HCT116 (cell line): Measurements from ENCODE around the gene ZNF792. TPM values are rescaled to one million over a fixed set of nuclear protein-coding genes. Genes with fewer than 3 reads are reported as not detected.

Experiments
- ATAC-seq: fragments of 200-7000 bp; cut with Tn5 transposase; 2 replicates; pipeline ENCODE4 v1.9.1; 2020; ENCODE audit warnings: mild to moderate bottlenecking, moderate library complexity
- BruUV-seq: library from RNA; stranded (reverse); fragments of 400-500 nt; replicated peaks from 2 replicates; lab custom pipeline; 2021; lab: Mats Ljungman, UMichigan
- CTCF ChIA-PET: fragments of 300-600 bp; sonication (Branson Sonifier 250); formaldehyde crosslinking; loops from one replicate; lab custom pipeline; 2021; ENCODE audit warnings: antibody characterized with exemption; lab: Charles Lee
- POLR2A ChIA-PET: fragments of 300-600, 350-600 bp; sonication (Branson Sonifier 250); formaldehyde crosslinking; loops from one replicate; lab custom pipeline; 2021; ENCODE audit warnings: antibody characterized with exemption; lab: Charles Lee
- RAD21 ChIA-PET, 2 experiments: fragments of 300-600 bp; sonication (Branson Sonifier 250); formaldehyde crosslinking; loops; one replicate each; lab custom pipeline; 2023; ENCODE audit warnings: low total read pairs in 2 of 2; ENCODE audit not compliant: uncharacterized antibody in 2 of 2, unreplicated experiment in 2 of 2, low non-redundant PET in 1 of 2; lab: Charles Lee
- DNase-seq: peaks from one replicate; pipeline ENCODE4 v3.0.0-alpha.2; 2010; ENCODE audit warnings: low read depth, low spot score
- H2AFZ ChIP-seq: fragments of 200-600 bp; shearing (Covaris generic), sonication (generic); 2 replicates; pipeline ENCODE4 v1.6.1; 2017; ENCODE audit warnings: low read depth, mixed run types, mixed read lengths, antibody characterized with exemption, low read length; ENCODE audit not compliant: poor library complexity, severe bottlenecking
- H3K27ac ChIP-seq: 2 replicates; pipeline ENCODE4 v1.5.1; 2012; ENCODE audit warnings: low read depth, low read length
- H3K27me3 ChIP-seq: fragments of 200-600 bp; sonication (generic); 2 replicates; pipeline ENCODE4 v1.6.1; 2016; ENCODE audit warnings: mixed run types, low read length, mixed read lengths; ENCODE audit not compliant: insufficient read depth
- H3K36me3 ChIP-seq, 2 experiments: fragments of 200-500 bp in 1 of 2; fragments of 200-600 bp in 1 of 2; sonication (Bioruptor generic) in 1 of 2; sonication (generic) in 1 of 2; 2 replicates each; pipeline versions ENCODE4 v1.5.1 to v1.6.1; 2014 to 2016; ENCODE audit warnings: low read length in 2 of 2, inconsistent platforms in 1 of 2, mixed read lengths in 1 of 2, mixed run types in 1 of 2; ENCODE audit not compliant: insufficient read depth in 2 of 2, control insufficient read depth in 1 of 2
- H3K4me1 ChIP-seq, 2 experiments: fragments of 200-600 bp in 1 of 2; sonication (generic) in 1 of 2; 2 replicates each; pipeline versions ENCODE4 v1.5.1 to v1.6.1; 2012 to 2017; ENCODE audit warnings: low read length in 2 of 2, inconsistent platforms in 1 of 2, mild to moderate bottlenecking in 1 of 2, mixed read lengths in 1 of 2, mixed run types in 1 of 2, moderate library complexity in 1 of 2; ENCODE audit not compliant: insufficient read depth in 2 of 2, control insufficient read depth in 1 of 2
- H3K4me2 ChIP-seq: fragments of 200-600 bp; sonication (generic); 2 replicates; pipeline ENCODE4 v1.6.1; 2017; ENCODE audit warnings: mixed run types, low read length, mixed read lengths
- H3K4me3 ChIP-seq, 2 experiments: fragments of 200-600 bp in 1 of 2; sonication (generic) in 1 of 2; replicated peaks in 1 of 2; 2 replicates each; pipeline ENCODE4 v1.5.1; 2011 to 2016; ENCODE audit warnings: low read length in 2 of 2, control low read depth in 1 of 2, low read depth in 1 of 2, mild to moderate bottlenecking in 1 of 2, mixed read lengths in 1 of 2, mixed run types in 1 of 2
- H3K79me2 ChIP-seq: fragments of 200-600 bp; sonication (generic); 2 replicates; pipeline ENCODE4 v1.6.1; 2017; ENCODE audit warnings: mild to moderate bottlenecking, mixed run types, low read length, moderate library complexity, mixed read lengths; ENCODE audit not compliant: insufficient read depth
- H3K9ac ChIP-seq: fragments of 200-600 bp; sonication (generic); 2 replicates; pipeline ENCODE4 v1.6.1; 2016; ENCODE audit warnings: low read length, mixed read lengths
- H3K9me2 ChIP-seq: fragments of 200-600 bp; sonication (generic), shearing (Covaris generic); 2 replicates; pipeline ENCODE4 v1.6.1; 2017; ENCODE audit warnings: mixed run types, mild to moderate bottlenecking, moderate library complexity; ENCODE audit not compliant: insufficient read depth
- H3K9me3 ChIP-seq, 2 experiments: fragments of 200-500 bp in 1 of 2; fragments of 200-600 bp in 1 of 2; sonication (Bioruptor generic) in 1 of 2; sonication (generic) in 1 of 2; 2 replicates each; pipeline ENCODE4 v1.6.1; 2014 to 2017; ENCODE audit warnings: low read length in 2 of 2, mixed read lengths in 2 of 2, inconsistent platforms in 1 of 2, low read depth in 1 of 2, mild to moderate bottlenecking in 1 of 2, mixed run types in 1 of 2, moderate library complexity in 1 of 2; ENCODE audit not compliant: control insufficient read depth in 1 of 2, insufficient read depth in 1 of 2
- H4K20me1 ChIP-seq: fragments of 200-600 bp; sonication (generic), shearing (Covaris generic); 2 replicates; pipeline ENCODE4 v1.6.1; 2017; ENCODE audit warnings: mixed run types, mild to moderate bottlenecking, moderate library complexity; ENCODE audit not compliant: insufficient read depth
- EZH2phosphoT487 ChIP-seq: fragments of 200-600 bp; IDR thresholded peaks from 2 replicates; pipeline ENCODE4 v1.6.1; 2018; ENCODE audit warnings: antibody characterized with exemption, borderline replicate concordance
- FOSL1 ChIP-seq: IDR thresholded peaks from 2 replicates; pipeline ENCODE4 v1.6.1; 2012; ENCODE audit warnings: low read depth
- POLR2AphosphoS5 ChIP-seq: IDR thresholded peaks from 2 replicates; pipeline ENCODE4 v1.6.1; 2011; ENCODE audit warnings: mild to moderate bottlenecking, low read depth, low read length, moderate library complexity
- SRF ChIP-seq: IDR thresholded peaks from 2 replicates; pipeline ENCODE4 v1.6.1; 2012; ENCODE audit warnings: low read depth
- YY1 ChIP-seq: IDR thresholded peaks from 2 replicates; pipeline ENCODE4 v1.6.1; 2011; ENCODE audit warnings: low read length, low read depth, moderate library complexity, mild to moderate bottlenecking; ENCODE audit not compliant: insufficient replicate concordance; ENCODE audit errors: extremely low read depth
- intact Hi-C: fragments of 100-400 bp; cut with micrococcal nuclease; formaldehyde crosslinking; loops from 2 replicates; pipeline ENCODE4 v1.10.0; 2022
- total RNA-seq: library from RNA; stranded (reverse); gene quantifications from one replicate; pipeline ENCODE4 v1.2.1, GENCODE V29; 2021; ENCODE audit not compliant: unreplicated experiment
- TF ChIP-seq, protein P1 (sequence below): IDR thresholded peaks from 2 replicates; pipeline ENCODE4 v1.6.1; 2012
- TF ChIP-seq, protein P2 (sequence below): IDR thresholded peaks from 2 replicates; pipeline ENCODE4 v1.6.1; 2011; ENCODE audit warnings: mild to moderate bottlenecking, low read length, moderate library complexity; ENCODE audit not compliant: insufficient replicate concordance; ENCODE audit errors: extremely low read depth
- TF ChIP-seq, protein P3 (sequence below): IDR thresholded peaks from 2 replicates; pipeline ENCODE4 v1.6.1; 2012; ENCODE audit warnings: low read depth

The ZNF792 gene
- total RNA-seq, 1 experiment from 2014 or later, result 3.6 TPM

DNA sequence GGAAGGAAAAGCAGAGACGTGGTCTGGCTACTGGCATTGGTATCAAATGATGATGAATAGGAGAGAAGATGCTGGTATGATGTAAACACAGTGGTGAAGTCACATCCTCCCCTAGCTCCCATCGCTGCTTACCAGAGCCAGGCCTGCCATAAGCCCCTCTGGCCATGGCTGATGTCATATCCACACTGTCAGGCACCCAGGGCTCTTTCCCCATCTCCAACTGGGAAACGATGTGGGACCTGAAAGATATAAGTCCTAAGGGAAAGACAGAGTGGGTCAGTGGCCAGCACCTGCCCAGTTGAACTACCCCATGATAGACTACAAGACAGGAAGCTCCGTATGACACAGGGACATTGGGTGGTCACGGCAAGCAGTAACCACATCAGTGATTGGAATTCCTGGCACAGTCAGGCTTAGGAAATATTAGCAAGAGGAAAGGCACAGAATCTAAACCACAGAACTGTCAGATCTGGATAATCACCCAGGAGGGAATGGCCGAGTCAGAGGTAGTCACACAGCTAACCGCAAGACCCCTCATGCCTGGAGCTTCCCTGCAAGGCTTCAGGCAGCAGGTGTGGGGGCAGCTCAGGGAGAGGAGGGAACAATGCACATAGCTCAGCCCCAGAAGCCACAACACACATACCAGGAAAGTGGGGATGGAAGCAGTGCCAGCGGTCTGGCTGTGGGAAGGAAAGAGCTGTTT is 3.8 kb downstream of the ZNF792 start:
- DNase-seq, result no peak
- POLR2A ChIA-PET, result no interaction called here
- CTCF ChIA-PET, result no interaction called here

More for the DNA sequence above, 3.8 kb downstream of the ZNF792 start:
- no peak overlapping the region for H3K27ac ChIP-seq
- H3K9ac ChIP-seq, result no peak overlapping the region
- BruUV-seq, result no TSS peak
- intact Hi-C loops, result no loop called here
- H2AFZ ChIP-seq, result no peak overlapping the region
- TF ChIP-seq EZH2phosphoT487 (no peak), YY1 (no peak), POLR2AphosphoS5 (no peak), FOSL1 (no peak), SRF (no peak)
- TF ChIP-seq, protein P1, sequence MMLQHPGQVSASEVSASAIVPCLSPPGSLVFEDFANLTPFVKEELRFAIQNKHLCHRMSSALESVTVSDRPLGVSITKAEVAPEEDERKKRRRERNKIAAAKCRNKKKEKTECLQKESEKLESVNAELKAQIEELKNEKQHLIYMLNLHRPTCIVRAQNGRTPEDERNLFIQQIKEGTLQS, result no peak
- TF ChIP-seq, protein P2, sequence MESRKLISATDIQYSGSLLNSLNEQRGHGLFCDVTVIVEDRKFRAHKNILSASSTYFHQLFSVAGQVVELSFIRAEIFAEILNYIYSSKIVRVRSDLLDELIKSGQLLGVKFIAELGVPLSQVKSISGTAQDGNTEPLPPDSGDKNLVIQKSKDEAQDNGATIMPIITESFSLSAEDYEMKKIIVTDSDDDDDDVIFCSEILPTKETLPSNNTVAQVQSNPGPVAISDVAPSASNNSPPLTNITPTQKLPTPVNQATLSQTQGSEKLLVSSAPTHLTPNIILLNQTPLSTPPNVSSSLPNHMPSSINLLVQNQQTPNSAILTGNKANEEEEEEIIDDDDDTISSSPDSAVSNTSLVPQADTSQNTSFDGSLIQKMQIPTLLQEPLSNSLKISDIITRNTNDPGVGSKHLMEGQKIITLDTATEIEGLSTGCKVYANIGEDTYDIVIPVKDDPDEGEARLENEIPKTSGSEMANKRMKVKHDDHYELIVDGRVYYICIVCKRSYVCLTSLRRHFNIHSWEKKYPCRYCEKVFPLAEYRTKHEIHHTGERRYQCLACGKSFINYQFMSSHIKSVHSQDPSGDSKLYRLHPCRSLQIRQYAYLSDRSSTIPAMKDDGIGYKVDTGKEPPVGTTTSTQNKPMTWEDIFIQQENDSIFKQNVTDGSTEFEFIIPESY, result no peak
- TF ChIP-seq, protein P3, sequence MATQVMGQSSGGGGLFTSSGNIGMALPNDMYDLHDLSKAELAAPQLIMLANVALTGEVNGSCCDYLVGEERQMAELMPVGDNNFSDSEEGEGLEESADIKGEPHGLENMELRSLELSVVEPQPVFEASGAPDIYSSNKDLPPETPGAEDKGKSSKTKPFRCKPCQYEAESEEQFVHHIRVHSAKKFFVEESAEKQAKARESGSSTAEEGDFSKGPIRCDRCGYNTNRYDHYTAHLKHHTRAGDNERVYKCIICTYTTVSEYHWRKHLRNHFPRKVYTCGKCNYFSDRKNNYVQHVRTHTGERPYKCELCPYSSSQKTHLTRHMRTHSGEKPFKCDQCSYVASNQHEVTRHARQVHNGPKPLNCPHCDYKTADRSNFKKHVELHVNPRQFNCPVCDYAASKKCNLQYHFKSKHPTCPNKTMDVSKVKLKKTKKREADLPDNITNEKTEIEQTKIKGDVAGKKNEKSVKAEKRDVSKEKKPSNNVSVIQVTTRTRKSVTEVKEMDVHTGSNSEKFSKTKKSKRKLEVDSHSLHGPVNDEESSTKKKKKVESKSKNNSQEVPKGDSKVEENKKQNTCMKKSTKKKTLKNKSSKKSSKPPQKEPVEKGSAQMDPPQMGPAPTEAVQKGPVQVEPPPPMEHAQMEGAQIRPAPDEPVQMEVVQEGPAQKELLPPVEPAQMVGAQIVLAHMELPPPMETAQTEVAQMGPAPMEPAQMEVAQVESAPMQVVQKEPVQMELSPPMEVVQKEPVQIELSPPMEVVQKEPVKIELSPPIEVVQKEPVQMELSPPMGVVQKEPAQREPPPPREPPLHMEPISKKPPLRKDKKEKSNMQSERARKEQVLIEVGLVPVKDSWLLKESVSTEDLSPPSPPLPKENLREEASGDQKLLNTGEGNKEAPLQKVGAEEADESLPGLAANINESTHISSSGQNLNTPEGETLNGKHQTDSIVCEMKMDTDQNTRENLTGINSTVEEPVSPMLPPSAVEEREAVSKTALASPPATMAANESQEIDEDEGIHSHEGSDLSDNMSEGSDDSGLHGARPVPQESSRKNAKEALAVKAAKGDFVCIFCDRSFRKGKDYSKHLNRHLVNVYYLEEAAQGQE, result no peak
- ATAC-seq, result no peak
- no peaks in the 10 kb centered on the region for H3K27me3 ChIP-seq
- H3K4me3 ChIP-seq, result no peak overlapping the region
- no peak overlapping the region for H3K4me2 ChIP-seq
- H4K20me1 ChIP-seq, result no peaks in the 10 kb centered on the region
- no peaks in the 10 kb centered on the region for H3K9me2 ChIP-seq
- H3K36me3 ChIP-seq, result peaks cover 2 to 28% of the 10 kb centered on the region in 2 experiments; a peak in 2 of 4 replicates
- no peaks in the 10 kb centered on the region for H3K79me2 ChIP-seq
- H3K9me3 ChIP-seq, result peaks cover 28 to 38% of the 10 kb centered on the region in 2 experiments; a peak in 3 of 4 replicates
- RAD21 ChIA-PET, result no interaction called here
- H3K4me1 ChIP-seq, result peaks cover 4 to 14% of the 10 kb centered on the region in 2 experiments; a peak in 3 of 4 replicates
